Measurements from ENCODE around the gene XCL2. TPM values are rescaled to one million over a fixed set of nuclear protein-coding genes. Genes with fewer than 3 reads are reported as not detected.
A peak's percentile ranks its signal among the peaks of the same experiment; 100 is the strongest.
"Not testable (repeated sequence)": the region's sequence is repeated elsewhere in the genome, so short reads cannot be mapped to it uniquely, and the experiment has no call there.

Gene XCL2
- total and polyA plus RNA-seq, 2 of the 4 experiments (the other 2 are of a cell fraction), result not detected

- H2BK20ac ChIP-seq (ENCODE audit: low read depth, low read length); H2BK5ac ChIP-seq (ENCODE audit: low read depth, low read length, poor library complexity, severe bottlenecking); H3K79me1 ChIP-seq (ENCODE audit: low read depth in 1 of 2, low read length in 2 of 2); DNase-seq; H2AK9ac ChIP-seq (replicated peaks; ENCODE audit: low read depth, low read length, poor library complexity); H3K4me1 ChIP-seq (ENCODE audit: control insufficient read depth, insufficient read depth, low read length); H3K36me3 ChIP-seq (ENCODE audit: control insufficient read depth, insufficient read depth, low read length); H3K27me3 ChIP-seq (ENCODE audit: control insufficient read depth, insufficient read depth, low read length); H3K14ac ChIP-seq (replicated peaks; ENCODE audit: low read depth, low read length); H3K4me2 ChIP-seq (ENCODE audit: low read depth, low read length); dilution Hi-C loops (cut with HindIII; ENCODE audit: low sequenced_read_pairs, unreplicated experiment); H3K23ac ChIP-seq (ENCODE audit: low read depth, low read length); H3K9me1 ChIP-seq (ENCODE audit: insufficient read depth, low read length); POLR2A ChIA-PET (ENCODE audit: unreplicated experiment); H2AK5ac ChIP-seq (ENCODE audit: low read depth, low read length); H4K91ac ChIP-seq (ENCODE audit: insufficient read depth, low read depth, low read length); H2AFZ ChIP-seq (replicated peaks; ENCODE audit: low read length, poor library complexity); H4K5ac ChIP-seq (ENCODE audit: low read depth, low read length); H2BK15ac ChIP-seq (ENCODE audit: low read depth, low read length); BruUV-seq (replicated peaks); CTCF ChIA-PET; H4K8ac ChIP-seq (ENCODE audit: low read depth in 2 of 2, low read length in 2 of 2); H3K4ac ChIP-seq (ENCODE audit: low read depth, low read length); H2BK120ac ChIP-seq (ENCODE audit: low read depth, low read length); H3K4me3 ChIP-seq (ENCODE audit: insufficient read depth, low read depth, low read length); H3K56ac ChIP-seq (ENCODE audit: extremely low read depth, insufficient read depth, low read length); H4K20me1 ChIP-seq (ENCODE audit: insufficient read depth, low read length); H3K9me3 ChIP-seq (ENCODE audit: control insufficient read depth, insufficient read depth, low read length); H3K27ac ChIP-seq (ENCODE audit: insufficient read depth, low read length); H3K9ac ChIP-seq (ENCODE audit: low read depth, low read length); H3K18ac ChIP-seq (ENCODE audit: low read depth, low read length): not testable (repeated sequence)
- intact Hi-C loops (cut with micrococcal nuclease), result loop anchor here (1.0 to 2.0 kb wide), 2 partner anchors 135 to 231 kb away; no protein-coding TSS in a partner anchor
- no CpG with 5 or more reads among the region's 4 CpGs for WGBS, 2 experiments (ENCODE audit: extremely low coverage in 2 of 2, insufficient read length in 1 of 2)
- TF ChIP-seq CEBPB (IDR thresholded peaks at IDR 0.05; ENCODE audit: low read depth, low read length), result peak; percentile 18; the same call in 1 of the 2 replicates
- in situ Hi-C loops (cut with MboI; ENCODE audit: low sequenced_read_pairs), result loop anchor here (5.0 kb wide), 1 partner anchor 132 kb away; no protein-coding TSS in a partner anchor
- ATAC-seq (ENCODE audit: low read depth), result peak; percentile 72
Measured at GRCh38 chr1:168574234-168574633, 30.4 kb upstream of the XCL2 start.
